Measurements from ENCODE around the gene CACNA1G.

CACNA1G gene

GRCh38 chr17:50560185-50560824 lies at the start of gene CACNA1G:
CACNA1G (plus strand) TSS chr17:50560715; CDS start chr17:50561460, 745 bp downstream.
- peak; percentile 91 for DNase-seq

- DNase-seq: no peak
Measured at GRCh38 chr17:50511058-50511457, 49.5 kb upstream of the CACNA1G start.

- no peak for DNase-seq
Measured at GRCh38 chr17:50513495-50513894, 47.0 kb upstream of the CACNA1G start.

GRCh38 chr17:50514388-50514787 lies 46.1 kb upstream of the CACNA1G start:
- no peak for DNase-seq

- no peak for DNase-seq
Measured at GRCh38 chr17:50514936-50515702, 45.4 kb upstream of the CACNA1G start.

- DNase-seq: no peak
Measured at GRCh38 chr17:50517011-50517410, 43.5 kb upstream of the CACNA1G start.

GRCh38 chr17:50517504-50518383 lies 42.8 kb upstream of the CACNA1G start:
- DNase-seq: peak; percentile 57

GRCh38 chr17:50518384-50519023 lies 42.0 kb upstream of the CACNA1G start:
- peak; percentile 65 for DNase-seq

- no peak for DNase-seq
Measured at GRCh38 chr17:50519141-50519834, 41.2 kb upstream of the CACNA1G start.

GRCh38 chr17:50520483-50520882 lies 40.0 kb upstream of the CACNA1G start:
- no peak for DNase-seq

- DNase-seq: no peak
Measured at GRCh38 chr17:50521514-50521913, 39.0 kb upstream of the CACNA1G start.

GRCh38 chr17:50522766-50523165 lies 37.7 kb upstream of the CACNA1G start:
- no peak for DNase-seq

GRCh38 chr17:50523208-50523607 lies 37.3 kb upstream of the CACNA1G start:
- DNase-seq: no peak

GRCh38 chr17:50524838-50525237 lies 35.7 kb upstream of the CACNA1G start:
- no peak for DNase-seq

- DNase-seq: no peak
Measured at GRCh38 chr17:50527155-50527762, 33.3 kb upstream of the CACNA1G start.

- no peak for DNase-seq
Measured at GRCh38 chr17:50527949-50528474, 32.5 kb upstream of the CACNA1G start.

GRCh38 chr17:50529849-50530248 lies 30.7 kb upstream of the CACNA1G start:
- no peak for DNase-seq

GRCh38 chr17:50531428-50532025 lies 29.0 kb upstream of the CACNA1G start:
- no peak for DNase-seq

- DNase-seq: no peak
Measured at GRCh38 chr17:50532452-50533024, 28.0 kb upstream of the CACNA1G start, which contains the start of gene EPN3. EPN3 (plus strand) TSS chr17:50532735; CDS start chr17:50536557, 3,822 bp downstream.

GRCh38 chr17:50533185-50533584 lies 27.3 kb upstream of the CACNA1G start:
- DNase-seq: no peak

- DNase-seq: peak; percentile 46
Measured at GRCh38 chr17:50533720-50534148, 26.8 kb upstream of the CACNA1G start.

Data from retina (tissue), 1 donor.